ENCODE measurements around the gene TSR3.
"Not testable (repeated sequence)": the region's sequence is repeated elsewhere in the genome, so short reads cannot be mapped to it uniquely, and the experiment has no call there.

Gene TSR3

GRCh38 chr16:1331712-1332617 lies 19.7 kb downstream of the TSR3 start:
- no peak for TF ChIP-seq CTCF (IDR thresholded peaks at IDR 0.05; ENCODE audit: low read depth, low read length)
- DNase-seq (ENCODE audit: extremely low read depth, low read depth): peak; percentile 11

GRCh38 chr16:1330931-1331711 lies 20.6 kb downstream of the TSR3 start:
- no peak for DNase-seq (ENCODE audit: extremely low read depth, low read depth)
- TF ChIP-seq CTCF (IDR thresholded peaks at IDR 0.05; ENCODE audit: low read depth, low read length): no peak

- no peak for DNase-seq (ENCODE audit: extremely low read depth, low read depth)
- TF ChIP-seq CTCF (IDR thresholded peaks at IDR 0.05; ENCODE audit: low read depth, low read length): peak; percentile 31
Observed at GRCh38 chr16:1330260-1330914, 21.3 kb downstream of the TSR3 start.

- DNase-seq (ENCODE audit: extremely low read depth, low read depth): not testable (repeated sequence)
Observed at GRCh38 chr16:1328961-1329360, 22.7 kb downstream of the TSR3 start.

- DNase-seq (ENCODE audit: extremely low read depth, low read depth): not testable (repeated sequence)
Observed at GRCh38 chr16:1328136-1328535, 23.5 kb downstream of the TSR3 start.

- TF ChIP-seq CTCF (IDR thresholded peaks at IDR 0.05; ENCODE audit: low read depth, low read length): no peak
- DNase-seq (ENCODE audit: extremely low read depth, low read depth): no peak
Observed at GRCh38 chr16:1327619-1327947, 24.1 kb downstream of the TSR3 start.

- TF ChIP-seq CTCF (IDR thresholded peaks at IDR 0.05; ENCODE audit: low read depth, low read length): no peak
- no peak for DNase-seq (ENCODE audit: extremely low read depth, low read depth)
Observed at GRCh38 chr16:1326946-1327618, 24.6 kb downstream of the TSR3 start.

Data from AG09319 (cell line).